H1 (cell line): ENCODE results near the gene RRAGB. TPM values are rescaled to one million over a fixed set of nuclear protein-coding genes. Genes with fewer than 3 reads are reported as not detected.

Experiments
- CHD2 ChIP-seq: IDR thresholded peaks from 2 replicates; pipeline ENCODE4 v1.6.1; 2012; ENCODE audit warnings: low read length, improper control_type of control experiment
- CREB1 ChIP-seq: IDR thresholded peaks from 2 replicates; pipeline ENCODE4 v1.6.1; 2012; ENCODE audit warnings: inconsistent platforms
- CTBP2 ChIP-seq: IDR thresholded peaks from 2 replicates; pipeline ENCODE4 v1.7.0; 2011; ENCODE audit warnings: borderline replicate concordance, mild to moderate bottlenecking, moderate library complexity, mixed read lengths, low read length; ENCODE audit not compliant: insufficient read depth, insufficient read length
- EZH2 ChIP-seq: fragments of 200-600 bp; sonication (generic); IDR thresholded peaks from 2 replicates; pipeline ENCODE4 v1.7.1; 2012; ENCODE audit warnings: low read depth, mild to moderate bottlenecking, moderate library complexity, low read length, inconsistent platforms; ENCODE audit not compliant: severe bottlenecking
- GTF2F1 ChIP-seq: IDR thresholded peaks from 2 replicates; pipeline ENCODE4 v1.6.1; 2012; ENCODE audit warnings: low read depth, low read length, improper control_type of control experiment, borderline replicate concordance
- NANOG ChIP-seq: IDR thresholded peaks from 2 replicates; pipeline ENCODE4 v1.6.1; 2011; ENCODE audit warnings: low read length, low read depth, mild to moderate bottlenecking, inconsistent platforms; ENCODE audit not compliant: insufficient read depth, poor library complexity, severe bottlenecking
- RNF2 ChIP-seq: fragments of 200-900, 300-1000 bp; sonication (generic); IDR thresholded peaks from 2 replicates; pipeline ENCODE4 v1.7.1; 2016; ENCODE audit warnings: borderline replicate concordance, low read depth, mild to moderate bottlenecking, antibody characterized with exemption, low read length; ENCODE audit not compliant: poor library complexity, severe bottlenecking; ENCODE audit errors: missing control alignments
- SP2 ChIP-seq: IDR thresholded peaks from 2 replicates; pipeline ENCODE4 v1.6.1; 2012; ENCODE audit warnings: mild to moderate bottlenecking, low read length, inconsistent platforms
- polyA plus RNA-seq, 7 experiments: library from polyadenylated mRNA; depleted of rRNA in 3 of 7; stranded (reverse) in 5 of 7; unstranded in 2 of 7; fragments of >200 nt in 5 of 7; fragments of 200-250 nt in 2 of 7; gene quantifications; 1 replicate in 5 of 7; 2 replicates in 1 of 7; 4 replicates in 1 of 7; pipeline versions ENCODE4 v1.2.1 to v1.2.3, GENCODE V29; 2011 to 2013; ENCODE audit warnings: missing spikeins in 2 of 7, mixed read lengths in 2 of 7
- total RNA-seq: library from RNA; stranded (reverse); fragmentation: NEBNext Ultra II Directional; extraction: Animal tissue kit (Norgen Biotek cat#: 25700); gene quantifications from 2 replicates; pipeline ENCODE4 v1.2.1, GENCODE V29; 2021
- TF ChIP-seq, protein P1 (sequence below): IDR thresholded peaks from 2 replicates; pipeline ENCODE4 v1.6.1; 2011; ENCODE audit warnings: low read length, improper control_type of control experiment

RRAGB gene
- total and polyA plus RNA-seq, 2 of the 8 experiments (the other 6 are each of a cell fraction or from before 2014, with no cell fraction given) = 5.8 to 6.8 TPM

GRCh38 chrX:55717521-55718497 lies at the start of gene RRAGB (continued):
- TF ChIP-seq RNF2 (no peak), CHD2 (no peak), GTF2F1 (no peak), NANOG (no peak), CREB1 (no peak), EZH2 (no peak), CTBP2 (no peak), SP2 (peak; percentile 25; the same call in 1 of the 2 replicates)
- TF ChIP-seq, protein P1, sequence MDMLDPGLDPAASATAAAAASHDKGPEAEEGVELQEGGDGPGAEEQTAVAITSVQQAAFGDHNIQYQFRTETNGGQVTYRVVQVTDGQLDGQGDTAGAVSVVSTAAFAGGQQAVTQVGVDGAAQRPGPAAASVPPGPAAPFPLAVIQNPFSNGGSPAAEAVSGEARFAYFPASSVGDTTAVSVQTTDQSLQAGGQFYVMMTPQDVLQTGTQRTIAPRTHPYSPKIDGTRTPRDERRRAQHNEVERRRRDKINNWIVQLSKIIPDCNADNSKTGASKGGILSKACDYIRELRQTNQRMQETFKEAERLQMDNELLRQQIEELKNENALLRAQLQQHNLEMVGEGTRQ = peak; percentile 98
